Hematopoietic multipotent progenitor cell treated with erythropoietin and hydrocortisone succinate and interleukin-3 and kit ligand, for 8 days (in vitro differentiated cells): Measurements from ENCODE around the gene RABEPK.
"Not testable (repeated sequence)": the region's sequence is repeated elsewhere in the genome, so short reads cannot be mapped to it uniquely, and the experiment has no call there.

Experiments
- DNase-seq: peaks from one replicate; pipeline ENCODE4 v3.0.0-alpha.2; 2015

The RABEPK gene

DNA sequence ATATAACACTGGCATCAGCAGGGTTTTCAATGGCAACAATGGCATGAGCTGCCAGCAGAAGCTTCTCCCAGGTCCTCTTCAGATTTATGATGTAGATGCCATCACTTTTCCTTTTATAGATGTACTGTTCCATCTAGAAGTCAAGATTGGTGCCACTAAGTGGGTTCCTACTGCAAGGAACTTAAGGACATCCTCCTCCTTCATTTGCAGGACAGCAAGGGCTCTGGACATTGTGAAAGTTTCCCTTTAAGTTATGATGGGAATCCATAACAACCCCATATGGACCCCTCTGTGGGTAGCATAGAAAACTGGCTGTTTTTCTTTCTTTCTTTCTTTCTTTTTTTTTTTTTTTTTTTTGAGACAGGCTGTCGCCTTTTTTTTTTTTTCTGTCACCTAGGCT, 4.8 kb upstream of the RABEPK start:
- DNase-seq: not testable (repeated sequence)

DNA sequence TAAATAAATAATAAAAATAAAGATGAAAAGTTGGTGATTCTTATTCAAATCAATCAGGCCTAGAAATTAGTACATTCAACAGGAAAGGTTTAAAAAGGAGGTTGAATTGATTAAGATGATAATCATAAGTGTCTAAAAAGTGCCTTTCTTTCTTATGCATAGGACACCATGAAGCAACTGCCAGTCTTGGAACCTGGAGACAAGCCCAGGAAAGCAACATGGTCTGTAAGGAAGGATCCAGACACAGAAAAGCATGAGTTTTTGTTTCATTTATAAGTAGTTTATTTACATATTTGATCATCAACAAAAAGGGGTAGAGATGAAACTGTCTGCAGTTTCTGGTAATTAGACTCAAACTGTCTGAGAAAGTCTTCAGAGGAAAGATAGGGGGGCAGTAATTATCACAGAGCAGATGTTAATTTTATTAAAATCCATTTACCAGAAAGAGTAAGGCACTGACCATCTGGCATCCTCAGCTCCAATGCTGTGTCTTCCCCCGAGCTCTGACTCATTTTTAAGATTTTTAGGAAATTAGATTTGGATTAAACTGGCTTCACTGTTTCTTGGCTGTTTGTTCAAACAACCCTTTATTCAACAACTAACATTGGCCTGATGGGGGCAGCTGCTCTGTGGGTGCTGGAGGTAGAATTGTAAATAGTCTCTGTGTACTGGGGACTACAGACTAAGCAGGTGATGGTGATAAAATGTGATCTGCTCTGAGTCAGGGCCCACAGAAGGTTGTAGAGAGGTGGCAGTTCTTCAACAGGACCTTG, 2.7 kb downstream of the RABEPK start:
- no peak for DNase-seq

DNA sequence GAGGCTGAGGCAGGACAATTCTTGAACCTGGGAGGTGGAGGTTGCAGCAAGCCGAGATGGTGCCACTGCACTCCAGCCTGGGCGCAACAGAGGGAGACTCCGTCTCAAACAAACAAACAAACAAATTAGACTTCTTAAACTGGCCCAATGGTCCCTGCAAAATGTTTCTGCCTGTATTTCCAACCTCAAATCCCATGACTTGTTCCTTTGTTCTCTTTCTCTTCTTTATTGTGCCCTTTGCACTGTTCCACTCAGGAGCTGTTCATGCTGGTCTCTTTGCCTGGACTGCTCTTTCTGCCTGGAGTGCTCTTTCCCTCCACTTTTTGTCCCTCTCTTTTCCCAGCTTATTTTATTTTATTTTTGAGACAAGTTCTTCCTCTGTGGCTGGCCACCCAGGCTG, 4.1 kb downstream of the RABEPK start:
- no peak for DNase-seq

DNA sequence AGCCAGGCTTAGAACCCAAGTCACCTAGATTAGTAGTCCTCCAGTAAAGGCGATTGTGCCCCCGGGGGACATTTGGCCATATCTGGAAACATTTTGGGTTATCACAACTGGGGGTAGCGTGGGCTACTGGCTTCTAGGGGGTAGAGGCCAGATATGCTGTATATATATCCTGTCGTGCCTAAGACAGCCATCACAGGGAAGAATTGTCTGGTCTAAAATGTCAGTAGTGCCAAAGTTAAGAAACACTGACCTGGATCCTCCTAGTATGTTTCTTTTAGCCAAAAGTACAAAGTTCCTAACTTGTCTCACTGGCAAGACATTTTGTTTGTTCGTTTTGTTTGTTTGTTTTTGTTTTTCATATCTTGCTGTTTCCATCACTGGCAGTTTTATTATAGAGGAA, 13.8 kb downstream of the RABEPK start:
- DNase-seq: no peak

DNA sequence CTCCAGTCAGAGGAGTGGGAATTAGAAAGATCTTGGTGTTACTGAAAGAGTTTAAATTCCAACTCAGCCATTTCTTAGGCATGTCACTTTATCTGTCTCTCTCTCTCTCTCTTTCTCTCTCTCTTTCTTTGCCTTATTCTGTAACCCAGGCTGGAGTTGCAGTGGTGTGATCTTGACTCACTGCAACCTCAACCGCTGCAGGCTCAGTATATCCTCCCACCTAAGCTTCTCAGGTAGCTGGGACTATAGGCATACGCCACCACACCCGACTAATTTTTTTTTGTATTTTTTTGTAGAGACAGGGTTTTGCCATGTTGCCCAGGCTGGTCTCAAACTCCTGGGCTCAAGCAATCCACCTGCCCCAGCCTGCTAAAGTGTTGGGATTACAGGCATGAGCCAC, 18.3 kb downstream of the RABEPK start:
- DNase-seq: no peak

DNA sequence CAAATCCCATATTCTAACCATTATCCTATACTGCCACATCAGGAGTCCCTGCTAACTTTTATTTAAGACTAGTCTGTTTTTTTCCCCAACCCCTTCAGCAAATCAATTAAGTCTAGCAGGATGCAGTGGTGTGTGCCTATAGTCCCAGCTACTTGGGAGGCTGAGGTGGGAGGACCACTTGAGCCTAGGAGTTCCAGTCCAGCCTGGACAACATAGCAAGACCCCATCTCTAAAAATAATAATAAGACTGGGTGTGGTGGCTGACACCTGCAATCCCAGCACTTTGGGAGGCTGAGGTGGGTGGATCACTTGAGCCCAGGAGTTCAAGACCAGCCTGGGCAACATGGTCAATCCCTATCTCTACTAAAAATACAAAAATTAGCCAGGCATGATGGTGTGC, 24.5 kb downstream of the RABEPK start:
- not testable (repeated sequence) for DNase-seq

DNA sequence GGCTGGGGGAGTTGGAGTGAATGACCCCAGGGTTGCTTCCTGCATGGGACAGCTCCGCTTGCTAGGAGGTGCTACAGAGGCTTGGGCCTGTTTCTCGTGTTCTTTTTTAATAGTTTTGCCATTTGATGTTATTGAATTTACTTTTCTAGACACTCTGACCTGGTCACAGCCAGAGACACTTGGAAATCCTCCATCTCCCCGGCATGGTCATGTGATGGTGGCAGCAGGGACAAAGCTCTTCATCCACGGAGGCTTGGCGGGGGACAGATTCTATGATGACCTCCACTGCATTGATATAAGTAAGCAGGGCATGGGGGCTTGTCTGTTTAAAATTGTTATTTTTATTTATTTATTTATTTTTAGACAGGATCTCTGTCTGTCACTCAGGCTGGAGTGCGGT, 27.4 kb downstream of the RABEPK start:
- no peak for DNase-seq

DNA sequence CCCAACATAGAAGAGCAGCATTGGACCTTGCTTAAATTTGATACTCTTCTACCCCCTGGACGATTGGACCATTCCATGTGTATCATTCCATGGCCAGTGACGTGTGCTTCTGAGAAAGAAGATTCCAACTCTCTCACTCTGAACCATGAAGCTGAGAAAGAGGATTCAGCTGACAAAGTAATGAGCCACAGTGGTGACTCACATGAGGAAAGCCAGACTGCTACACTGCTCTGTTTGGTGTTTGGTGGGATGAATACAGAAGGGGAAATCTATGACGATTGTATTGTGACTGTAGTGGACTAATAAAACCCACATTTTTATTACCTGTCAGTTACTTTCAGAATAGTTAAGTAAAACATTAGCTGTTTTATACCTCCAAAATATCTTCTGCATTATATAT, 33.3 kb downstream of the RABEPK start:
- peak; percentile 13 for DNase-seq

DNA sequence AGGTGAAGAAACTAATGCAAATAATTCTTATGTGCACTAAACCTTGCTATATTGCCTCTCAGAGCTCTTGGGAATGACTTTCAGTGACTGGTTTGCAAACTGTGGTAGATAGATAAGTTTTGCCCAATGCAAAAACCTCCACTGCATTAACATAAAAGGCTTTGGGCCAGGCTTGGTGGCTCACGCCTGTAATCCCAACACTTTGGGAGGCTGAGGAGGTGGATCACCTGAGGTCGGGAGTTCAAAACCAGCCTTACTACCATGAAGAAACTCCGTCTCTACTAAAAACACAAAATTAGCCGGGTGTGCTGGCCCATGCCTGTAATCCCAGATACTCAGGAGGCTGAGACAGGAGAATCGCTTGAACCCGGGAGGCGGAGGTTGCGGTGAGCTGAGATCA, 33.8 kb downstream of the RABEPK start:
- DNase-seq: not testable (repeated sequence)

DNA sequence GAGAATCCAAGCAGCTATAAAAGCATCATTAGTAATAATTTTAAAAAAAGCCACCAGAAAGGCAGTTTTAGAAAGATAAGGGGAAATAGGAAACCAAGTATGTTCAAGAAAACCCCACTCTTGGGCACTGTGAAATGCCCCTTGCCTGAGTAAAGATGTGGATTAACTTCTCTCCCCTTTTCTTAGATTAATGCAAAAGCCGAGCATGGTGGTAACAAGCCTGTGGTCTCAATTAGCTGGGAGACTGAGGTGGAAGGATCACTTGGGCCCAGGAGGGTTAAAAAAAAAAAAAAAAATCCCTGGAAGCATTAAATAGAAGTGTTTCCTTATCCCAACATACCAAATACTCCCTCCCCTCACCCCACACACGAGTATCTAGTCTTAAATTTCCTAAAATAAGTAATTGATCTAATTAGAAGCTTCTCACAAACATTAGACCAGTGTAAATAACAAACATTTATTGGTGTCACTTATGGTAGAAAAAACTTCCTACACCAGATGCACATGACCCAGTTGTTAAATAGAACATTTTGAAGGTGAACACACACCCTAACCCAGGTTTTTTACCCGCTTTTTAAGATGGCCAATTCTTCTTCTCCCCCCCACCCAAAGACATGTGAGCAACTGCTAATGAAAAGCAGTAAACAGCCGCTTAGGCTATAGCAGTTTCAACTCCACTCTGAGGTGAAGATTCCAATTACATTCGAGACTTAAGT, 35.6 kb downstream of the RABEPK start:
- DNase-seq: peak; percentile 6

DNA sequence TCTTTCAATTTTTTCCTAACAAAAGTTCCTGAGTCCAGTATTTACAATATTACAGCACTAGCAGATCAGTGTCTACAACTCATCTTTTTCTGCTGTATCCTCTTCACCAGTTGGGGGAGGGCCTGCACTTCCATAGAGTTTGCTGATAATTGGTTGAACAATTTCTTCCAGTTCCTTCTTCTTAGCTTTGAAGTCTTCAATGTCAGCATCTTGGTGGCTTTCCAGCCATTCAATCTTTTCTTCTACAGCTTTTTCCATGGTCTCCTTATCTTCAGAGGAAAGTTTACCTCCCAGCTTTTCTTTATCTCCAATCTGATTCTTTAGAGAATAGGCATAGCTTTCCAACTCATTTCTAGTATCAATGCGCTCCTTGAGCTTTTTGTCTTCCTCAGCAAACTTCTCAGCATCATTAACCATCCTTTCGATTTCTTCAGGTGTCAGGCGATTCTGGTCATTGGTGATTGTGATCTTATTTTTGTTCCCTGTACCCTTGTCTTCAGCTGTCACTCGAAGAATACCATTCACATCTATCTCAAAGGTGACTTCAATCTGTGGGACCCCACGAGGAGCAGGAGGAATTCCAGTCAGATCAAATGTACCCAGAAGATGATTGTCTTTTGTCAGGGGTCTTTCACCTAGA, 36.3 kb downstream of the RABEPK start:
- DNase-seq: not testable (repeated sequence)

DNA sequence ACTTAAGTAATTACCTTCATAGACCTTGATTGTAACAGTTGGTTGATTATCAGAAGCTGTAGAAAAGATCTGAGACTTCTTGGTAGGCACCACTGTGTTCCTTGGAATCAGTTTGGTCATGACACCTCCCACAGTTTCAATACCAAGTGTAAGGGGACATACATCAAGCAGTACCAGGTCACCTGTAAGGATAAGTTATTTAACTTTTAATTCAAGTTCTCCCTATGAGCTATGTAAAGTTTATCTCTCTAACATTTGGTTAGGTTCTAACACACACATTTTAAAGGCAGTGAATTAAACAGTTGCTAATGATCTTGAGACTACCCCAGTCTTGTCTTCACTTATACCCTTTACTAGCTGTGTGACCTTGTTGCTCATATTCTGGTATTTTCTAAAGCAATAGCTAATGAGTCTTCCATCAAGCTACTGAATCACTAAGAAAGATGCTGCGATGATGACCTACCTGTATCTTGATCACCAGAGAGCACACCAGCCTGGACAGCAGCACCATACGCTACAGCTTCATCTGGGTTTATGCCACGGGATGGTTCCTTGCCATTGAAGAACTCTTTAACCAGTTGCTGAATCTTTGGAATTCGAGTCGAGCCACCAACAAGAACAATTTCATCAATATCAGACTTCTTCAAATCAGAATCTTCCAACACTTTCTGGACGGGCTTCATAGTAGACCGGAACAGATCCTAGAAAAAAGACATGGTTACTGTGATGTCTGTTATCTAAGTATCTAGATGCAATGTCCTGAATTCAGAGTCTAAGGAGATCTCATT, 38.0 kb downstream of the RABEPK start:
- DNase-seq: no peak

DNA sequence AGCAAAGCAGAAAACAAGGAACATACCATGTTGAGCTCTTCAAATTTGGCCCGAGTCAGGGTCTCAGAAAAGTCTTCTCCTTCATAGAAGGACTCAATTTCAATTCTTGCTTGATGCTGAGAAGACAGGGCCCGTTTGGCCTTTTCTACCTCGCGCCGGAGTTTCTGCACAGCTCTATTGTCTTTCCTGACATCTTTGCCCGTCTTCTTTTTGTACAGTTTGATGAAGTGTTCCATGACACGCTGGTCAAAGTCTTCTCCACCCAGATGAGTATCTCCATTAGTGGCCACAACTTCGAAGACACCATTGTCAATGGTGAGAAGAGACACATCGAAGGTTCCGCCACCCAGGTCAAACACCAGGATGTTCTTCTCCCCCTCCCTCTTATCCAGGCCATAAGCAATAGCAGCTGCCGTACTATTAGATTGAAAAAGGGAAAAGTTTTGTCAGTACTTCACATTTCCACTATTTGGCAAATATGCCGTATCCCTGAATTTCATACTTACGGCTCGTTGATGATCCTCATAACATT, 38.6 kb downstream of the RABEPK start:
- no peak for DNase-seq

DNA sequence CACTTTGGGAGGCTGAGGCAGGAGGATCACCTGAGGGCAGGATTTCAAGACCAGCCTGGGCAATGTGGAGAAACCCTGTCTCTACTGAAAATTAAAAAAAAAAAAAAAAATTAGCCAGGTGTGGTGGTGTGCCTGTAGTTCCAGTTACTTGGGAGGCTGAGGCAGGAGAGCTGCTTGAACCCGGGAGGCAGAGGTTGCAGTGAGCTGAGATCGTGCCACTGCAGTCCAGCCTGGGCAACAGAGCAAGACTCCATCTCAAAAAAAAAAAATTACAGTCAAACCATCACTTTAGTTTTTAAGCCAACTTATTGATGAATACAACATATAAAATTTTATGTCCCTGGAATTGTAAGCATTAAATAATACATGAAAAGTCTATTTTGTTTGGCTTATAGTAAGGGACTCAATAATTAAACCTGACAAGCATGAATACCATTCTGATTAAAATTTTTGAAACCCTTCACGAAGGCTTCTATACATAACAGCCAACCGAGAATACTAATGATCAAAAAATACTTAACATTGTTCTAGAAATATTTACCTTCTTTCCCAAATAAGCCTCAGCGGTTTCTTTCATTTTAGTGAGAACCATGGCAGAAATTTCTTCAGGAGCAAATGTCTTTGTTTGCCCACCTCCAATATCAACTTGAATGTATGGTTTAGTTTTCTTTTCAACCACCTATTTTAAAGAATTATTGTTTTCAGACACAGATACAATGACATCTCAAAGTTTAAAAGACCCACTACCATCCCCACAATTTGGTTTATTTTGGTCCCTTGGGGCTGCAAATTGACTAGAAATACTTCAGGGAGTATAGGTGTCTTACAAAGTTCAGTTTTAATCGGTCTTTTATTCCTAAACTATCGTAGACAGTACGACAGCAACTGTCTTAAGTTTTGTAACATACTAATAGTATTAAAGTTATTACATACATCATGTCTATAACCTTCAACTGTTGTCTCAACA, 39.6 kb downstream of the RABEPK start:
- DNase-seq: no peak

DNA sequence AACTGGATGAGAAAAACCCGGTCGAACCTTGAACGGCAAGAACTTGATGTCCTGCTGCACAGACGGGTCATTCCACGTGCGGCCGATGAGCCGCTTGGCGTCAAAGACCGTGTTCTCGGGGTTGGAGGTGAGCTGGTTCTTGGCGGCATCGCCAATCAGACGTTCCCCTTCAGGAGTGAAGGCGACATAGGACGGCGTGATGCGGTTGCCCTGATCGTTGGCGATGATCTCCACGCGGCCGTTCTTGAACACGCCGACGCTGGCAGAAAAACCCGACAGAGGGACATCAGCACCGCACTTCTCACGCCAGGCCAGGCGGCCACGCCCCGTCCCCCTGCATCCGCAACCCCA, 40.3 kb downstream of the RABEPK start:
- DNase-seq: peak; percentile 56

DNA sequence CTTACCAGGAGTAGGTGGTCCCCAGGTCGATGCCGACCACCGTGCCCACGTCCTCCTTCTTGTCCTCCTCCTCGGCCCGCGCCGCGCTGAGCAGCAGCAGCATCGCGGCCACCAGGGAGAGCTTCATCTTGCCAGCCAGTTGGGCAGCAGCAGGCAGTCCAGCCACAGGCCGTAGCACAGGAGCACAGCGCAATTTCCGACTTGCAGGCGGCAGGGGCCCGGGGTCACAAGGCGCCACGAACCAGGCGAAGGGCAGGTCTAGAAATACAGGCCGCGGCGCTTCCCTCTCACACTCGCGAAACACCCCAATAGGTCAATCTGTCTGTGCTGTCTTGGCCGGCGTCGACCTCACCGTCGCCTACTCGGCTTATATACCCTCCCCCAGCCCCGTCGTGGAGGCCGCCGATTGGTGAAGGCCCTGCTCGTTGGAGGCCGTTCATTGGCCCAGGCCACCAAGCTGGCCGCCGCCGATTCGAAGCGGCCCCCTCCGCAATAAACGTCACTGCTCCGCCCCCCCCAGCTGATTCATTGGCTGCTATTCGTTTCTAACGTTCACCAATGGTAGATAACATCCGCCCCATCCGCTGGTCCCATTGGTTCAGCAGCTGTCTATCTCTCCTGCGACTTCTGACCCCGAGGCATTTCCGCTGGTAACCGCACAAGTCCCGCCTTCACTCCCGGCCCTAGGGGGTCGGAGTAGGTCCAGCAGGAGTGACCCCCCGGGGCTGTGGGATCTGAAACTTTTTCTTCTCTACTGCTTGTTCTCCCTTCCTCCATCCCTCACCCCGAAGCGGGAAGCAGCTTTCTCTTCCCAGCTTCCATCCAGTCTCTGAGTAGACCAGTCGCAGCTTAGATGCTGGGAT, 40.9 kb downstream of the RABEPK start, which contains the start of gene HSPA5:
Gene HSPA5, minus strand, starts transcription at position 344 of the 863 bp plus-strand sequence. Its CDS starts 217 bp downstream, at position 127.
- DNase-seq: peak; percentile 99

DNA sequence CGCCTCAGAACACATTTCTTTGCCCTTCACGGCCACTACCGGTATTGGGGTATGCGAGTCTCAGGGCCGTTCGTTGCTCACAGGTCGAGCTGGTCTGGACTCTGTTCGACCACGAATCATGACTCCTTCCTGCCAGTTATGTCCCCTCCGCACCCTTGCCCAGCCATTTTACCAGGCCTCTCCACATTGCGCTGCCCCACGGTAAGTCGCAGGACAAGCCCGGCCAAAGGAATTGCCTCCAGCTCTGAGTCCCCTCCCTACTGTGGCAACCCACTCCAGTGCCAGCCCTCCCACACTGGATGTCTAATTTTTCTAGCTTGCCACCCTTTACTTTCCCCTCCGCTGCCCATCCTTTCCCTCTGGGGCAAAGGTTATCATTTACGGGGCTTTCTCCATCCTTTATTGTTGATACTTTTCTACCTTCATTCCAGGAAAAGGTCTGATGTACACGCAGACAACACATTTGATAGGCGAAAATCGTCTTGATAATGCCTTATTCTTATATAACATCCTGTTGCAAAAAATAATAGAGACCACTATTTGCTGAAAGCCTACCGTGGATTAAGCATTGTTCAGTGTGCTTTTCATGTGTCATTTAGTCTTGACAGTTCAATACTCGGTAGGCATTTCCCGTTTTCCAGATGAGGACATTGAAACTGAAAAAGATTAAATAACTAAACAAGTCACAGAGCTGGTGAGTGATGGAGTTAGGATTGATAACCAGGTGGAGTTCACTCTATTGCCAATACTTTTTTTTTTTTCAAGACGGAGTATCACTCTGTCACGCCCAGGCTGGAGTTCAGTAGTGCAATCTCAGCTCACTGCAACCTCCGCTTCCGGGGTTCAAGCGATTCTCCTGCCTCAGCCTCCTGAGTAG, 41.8 kb downstream of the RABEPK start:
- DNase-seq: peak; percentile 14

DNA sequence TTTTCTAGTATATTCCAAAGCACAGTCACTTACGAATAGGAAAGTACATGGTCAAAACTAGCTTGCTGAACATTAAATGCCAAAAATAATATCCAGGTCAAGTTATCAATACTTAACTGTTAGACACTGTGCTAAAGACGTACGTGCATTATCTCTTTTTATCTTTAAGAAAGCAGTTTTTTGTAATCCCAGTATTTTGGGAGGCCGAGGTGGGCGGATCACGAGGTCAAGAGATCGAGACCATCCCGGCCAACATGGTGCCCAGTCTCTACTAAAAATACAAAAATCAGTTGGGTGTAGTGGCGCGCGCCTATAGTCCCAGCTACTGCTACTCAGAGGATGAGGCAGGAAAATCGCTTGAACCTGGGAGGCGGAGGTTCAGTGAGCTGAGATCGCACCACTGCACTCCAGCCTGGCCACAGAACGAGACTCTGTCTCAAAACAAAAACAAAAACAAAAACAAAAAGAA, 43.5 kb downstream of the RABEPK start:
- no peak for DNase-seq

DNA sequence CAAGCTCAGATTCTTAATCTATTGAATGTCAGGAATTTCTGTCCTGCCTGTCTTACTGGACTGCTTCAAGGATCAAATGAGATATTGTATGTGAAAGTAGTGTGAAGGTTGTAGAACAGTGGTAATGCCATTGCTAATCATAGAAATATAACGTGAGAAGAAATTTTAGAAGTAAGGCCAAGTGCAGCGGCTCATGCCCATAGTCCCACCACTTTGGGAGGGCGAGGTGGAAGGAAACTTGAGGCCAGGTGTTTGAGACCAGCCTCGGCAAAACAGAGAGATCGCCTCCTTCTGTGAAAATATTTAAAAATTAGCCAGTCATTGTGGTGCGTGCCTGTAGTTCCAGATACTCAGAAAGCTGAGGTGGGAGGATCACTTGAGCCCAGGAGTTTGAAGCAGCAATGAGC, 45.9 kb downstream of the RABEPK start:
- no peak for DNase-seq
